SU-DHL-6 (cell line): ENCODE results near the gene SAMD11.

Experiments used
- CTCF ChIP-seq: fragments of 200-600 bp; sonication (generic); IDR thresholded peaks from one replicate; pipeline ENCODE4 v1.5.1; 2017; ENCODE audit warnings: antibody characterized with exemption, mild to moderate bottlenecking, low read length, moderate library complexity; ENCODE audit not compliant: insufficient read depth, poor library complexity, severe bottlenecking
- EZH2phosphoT487 ChIP-seq: fragments of 200-600 bp; sonication (generic), shearing (Covaris generic); conservative IDR thresholded peaks from 2 replicates; pipeline ENCODE4 v1.6.1; 2018; ENCODE audit warnings: mild to moderate bottlenecking, antibody characterized with exemption, low read length, moderate library complexity, mixed read lengths

- TF ChIP-seq EZH2phosphoT487 (no peak), CTCF (no peak)
Measured at GRCh38 chr1:978069-978834, 54.5 kb downstream of the SAMD11 start.
